Activated CD8-positive, alpha-beta T cell treated with anti-CD3 and anti-CD28 coated beads for 36 hours (primary cell): ENCODE measurements around the gene RILPL2. TPM values are rescaled to one million over a fixed set of nuclear protein-coding genes. Genes with fewer than 3 reads are reported as not detected.
"Not testable (repeated sequence)": the region's sequence is repeated elsewhere in the genome, so short reads cannot be mapped to it uniquely, and the experiment has no call there.

Experiments
- ATAC-seq: fragments of 200-7000 bp; cut with Tn5 transposase; one replicate; pipeline ENCODE4 v1.10.0; 2021; ENCODE audit warnings: mild to moderate bottlenecking, moderate library complexity
- CTCF ChIA-PET: fragments of 350-600 bp; sonication (Branson Sonifier 250); formaldehyde crosslinking; loops from one replicate; lab custom pipeline; 2021; ENCODE audit warnings: antibody characterized with exemption; lab: Charles Lee
- POLR2A ChIA-PET: fragments of 350-600 bp; sonication (Branson Sonifier 250); formaldehyde crosslinking; loops from one replicate; lab custom pipeline; 2021; ENCODE audit warnings: antibody characterized with exemption; lab: Charles Lee
- DNase-seq: peaks from one replicate; pipeline ENCODE4 v3.0.0-alpha.2; 2020
- H3K27ac Mint-ChIP-seq: one replicate; pipeline ENCODE4 v1.8.0; 2021; ENCODE audit warnings: mild to moderate bottlenecking, mixed read lengths
- H3K27me3 Mint-ChIP-seq: one replicate; pipeline ENCODE4 v1.8.0; 2021; ENCODE audit warnings: mixed read lengths
- H3K36me3 Mint-ChIP-seq: one replicate; pipeline ENCODE4 v1.8.0; 2021; ENCODE audit warnings: low read depth, mixed read lengths
- H3K4me1 Mint-ChIP-seq: one replicate; pipeline ENCODE4 v1.8.0; 2021; ENCODE audit warnings: low read depth, mixed read lengths
- H3K4me3 Mint-ChIP-seq: one replicate; pipeline ENCODE4 v1.8.0; 2021; ENCODE audit warnings: mild to moderate bottlenecking, moderate library complexity, mixed read lengths
- H3K9me3 Mint-ChIP-seq: one replicate; pipeline ENCODE4 v1.8.0; 2021; ENCODE audit warnings: mixed read lengths
- intact Hi-C: fragments of 100-400 bp; cut with micrococcal nuclease; formaldehyde crosslinking; loops from one replicate; pipeline ENCODE4 v1.10.0; 2022
- total RNA-seq, 2 experiments: library from RNA; stranded (reverse); gene quantifications; one replicate each; pipeline ENCODE4 v1.2.3, GENCODE V29; 2021
- TF ChIP-seq, protein P1 (sequence below): fragments of 200-600 bp; IDR thresholded peaks from one replicate; pipeline ENCODE4 v1.8.0; 2022; ENCODE audit warnings: antibody characterized with exemption, mild to moderate bottlenecking

The RILPL2 gene
- total RNA-seq, 2 experiments from 2014 or later, result 9.0 to 9.3 TPM

DNA sequence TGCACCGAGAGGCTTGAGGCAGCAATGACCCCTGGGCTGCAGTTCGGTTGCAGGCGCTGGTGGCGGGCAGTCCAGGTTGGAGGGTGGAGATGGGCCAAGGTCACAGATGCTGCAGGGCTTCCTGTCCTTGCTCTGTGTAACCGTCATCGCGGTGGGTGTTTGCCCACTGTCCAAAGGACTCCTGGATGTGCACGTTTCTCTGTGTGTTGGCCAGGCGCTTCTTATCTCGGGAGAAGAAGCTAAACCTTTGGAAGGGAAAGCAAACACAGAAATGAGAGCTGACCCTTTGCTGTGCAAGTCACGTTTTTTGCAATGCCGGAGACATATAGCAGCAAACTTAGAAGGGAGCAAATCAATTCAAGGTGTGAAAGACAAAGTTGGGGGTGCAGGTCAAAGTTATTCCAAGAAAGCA is 36.0 kb upstream of the RILPL2 start:
- CTCF ChIA-PET, result no interaction called here
- Mint-ChIP-seq H3K36me3 (peaks cover 8% of the 10 kb centered on the region), H3K27me3 (no peaks in the 10 kb centered on the region), H3K9me3 (no peaks in the 10 kb centered on the region), H3K4me1 (peaks cover 16% of the 10 kb centered on the region), H3K4me3 (no peak overlapping the region), H3K27ac (no peak overlapping the region)
- intact Hi-C loops, result no loop called here
- no peak for ATAC-seq
- TF ChIP-seq, protein P1, sequence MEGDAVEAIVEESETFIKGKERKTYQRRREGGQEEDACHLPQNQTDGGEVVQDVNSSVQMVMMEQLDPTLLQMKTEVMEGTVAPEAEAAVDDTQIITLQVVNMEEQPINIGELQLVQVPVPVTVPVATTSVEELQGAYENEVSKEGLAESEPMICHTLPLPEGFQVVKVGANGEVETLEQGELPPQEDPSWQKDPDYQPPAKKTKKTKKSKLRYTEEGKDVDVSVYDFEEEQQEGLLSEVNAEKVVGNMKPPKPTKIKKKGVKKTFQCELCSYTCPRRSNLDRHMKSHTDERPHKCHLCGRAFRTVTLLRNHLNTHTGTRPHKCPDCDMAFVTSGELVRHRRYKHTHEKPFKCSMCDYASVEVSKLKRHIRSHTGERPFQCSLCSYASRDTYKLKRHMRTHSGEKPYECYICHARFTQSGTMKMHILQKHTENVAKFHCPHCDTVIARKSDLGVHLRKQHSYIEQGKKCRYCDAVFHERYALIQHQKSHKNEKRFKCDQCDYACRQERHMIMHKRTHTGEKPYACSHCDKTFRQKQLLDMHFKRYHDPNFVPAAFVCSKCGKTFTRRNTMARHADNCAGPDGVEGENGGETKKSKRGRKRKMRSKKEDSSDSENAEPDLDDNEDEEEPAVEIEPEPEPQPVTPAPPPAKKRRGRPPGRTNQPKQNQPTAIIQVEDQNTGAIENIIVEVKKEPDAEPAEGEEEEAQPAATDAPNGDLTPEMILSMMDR, result no peak
- POLR2A ChIA-PET, result interaction anchor here (0.6 kb wide), 1 partner anchor 23 kb away, joined by 4 read pairs; no protein-coding TSS in a partner anchor
- no peak for DNase-seq

GRCh38 chr12:123471374-123472068 is 35.0 kb upstream of the RILPL2 start:
- H3K27me3 Mint-ChIP-seq, result no peaks in the 10 kb centered on the region
- H3K27ac Mint-ChIP-seq, result no peak overlapping the region
- H3K36me3 Mint-ChIP-seq, result peaks cover 8% of the 10 kb centered on the region
- no peaks in the 10 kb centered on the region for H3K9me3 Mint-ChIP-seq
- DNase-seq, result no peak
- ChIA-PET CTCF (no interaction called here), POLR2A (no interaction called here)
- H3K4me3 Mint-ChIP-seq, result no peak overlapping the region
- TF ChIP-seq, protein P1, result no peak
- no peak for ATAC-seq
- intact Hi-C loops, result no loop called here
- H3K4me1 Mint-ChIP-seq, result peaks cover 16% of the 10 kb centered on the region

- ChIA-PET CTCF (no interaction called here), POLR2A (no interaction called here)
- TF ChIP-seq, protein P1, result no peak
- intact Hi-C loops, result no loop called here
- no peaks in the 10 kb centered on the region for H3K9me3 Mint-ChIP-seq
- peaks cover 17% of the 10 kb centered on the region for H3K36me3 Mint-ChIP-seq
- no peaks in the 10 kb centered on the region for H3K27me3 Mint-ChIP-seq
- no peak overlapping the region for H3K4me3 Mint-ChIP-seq
- H3K4me1 Mint-ChIP-seq, result peaks cover 16% of the 10 kb centered on the region
- DNase-seq (no peak), ATAC-seq (no peak)
- H3K27ac Mint-ChIP-seq, result no peak overlapping the region
These were observed 33.5 kb upstream of the RILPL2 start for GRCh38 chr12:123469978-123470377.

DNA sequence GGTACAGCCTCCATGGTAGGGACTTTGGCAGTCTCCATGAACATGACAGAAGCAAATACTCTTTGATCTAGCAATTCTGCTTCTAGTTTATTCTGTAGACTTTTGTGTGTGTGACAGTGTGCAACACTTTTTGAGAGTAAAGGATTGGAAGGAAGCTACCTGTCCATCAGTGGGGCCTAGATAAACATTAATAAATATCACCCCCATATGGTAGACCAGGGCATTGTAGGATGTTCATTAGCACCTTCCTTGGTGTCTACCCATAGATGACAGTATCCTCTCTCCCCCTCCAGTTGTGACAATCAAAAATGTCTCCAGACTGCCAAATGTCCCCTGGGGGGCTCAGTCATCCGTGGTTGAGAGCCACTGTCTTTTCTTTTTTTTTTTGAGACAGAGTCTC is 32.3 kb upstream of the RILPL2 start:
- Mint-ChIP-seq H3K27ac (no peak overlapping the region), H3K4me3 (no peak overlapping the region), H3K27me3 (no peaks in the 10 kb centered on the region), H3K4me1 (peaks cover 12% of the 10 kb centered on the region), H3K36me3 (peaks cover 20% of the 10 kb centered on the region), H3K9me3 (no peaks in the 10 kb centered on the region)
- TF ChIP-seq, protein P1, result peak; percentile 26
- ChIA-PET POLR2A (interaction anchor here (1.0 to 1.1 kb wide), 3 partner anchors 8 to 42 kb away, joined by 3 read pairs; partner anchors contain the start of gene SNRNP35), CTCF (interaction anchor here (1.0 kb wide), 1 partner anchor 33 kb away, joined by 3 read pairs; no protein-coding TSS in a partner anchor)
- intact Hi-C loops, result no loop called here
- DNase-seq, result no peak
- peak; percentile 61 for ATAC-seq

DNA sequence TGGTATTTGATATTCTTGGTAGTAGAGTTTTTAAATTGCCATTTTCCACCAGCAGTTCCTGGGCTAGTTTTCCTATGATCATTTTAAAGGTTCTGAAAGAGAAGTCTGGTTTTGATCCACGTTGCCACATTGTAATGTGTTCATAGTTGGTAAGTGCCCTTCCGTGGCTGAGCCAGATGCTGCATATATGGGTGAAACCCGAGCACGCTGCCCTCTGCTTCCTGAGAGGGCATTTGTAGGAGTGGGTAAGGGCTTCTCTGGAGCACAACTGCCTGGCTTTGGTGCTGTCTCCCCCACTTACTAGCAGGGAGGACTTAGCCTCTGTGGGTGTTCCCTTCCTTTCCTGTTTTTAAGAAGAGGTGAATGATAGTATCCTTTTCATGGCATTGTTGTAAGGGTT is 28.6 kb upstream of the RILPL2 start:
- no peak overlapping the region for H3K4me3 Mint-ChIP-seq
- ChIA-PET POLR2A (interaction anchor here (0.6 kb wide), 1 partner anchor 118 kb away, joined by 3 read pairs; no protein-coding TSS in a partner anchor), CTCF (no interaction called here)
- intact Hi-C loops, result no loop called here
- peaks cover 27% of the 10 kb centered on the region for H3K36me3 Mint-ChIP-seq
- DNase-seq, result no peak
- no peaks in the 10 kb centered on the region for H3K27me3 Mint-ChIP-seq
- H3K9me3 Mint-ChIP-seq, result no peaks in the 10 kb centered on the region
- TF ChIP-seq, protein P1, result no peak
- no peak for ATAC-seq
- H3K27ac Mint-ChIP-seq, result no peak overlapping the region
- H3K4me1 Mint-ChIP-seq, result peaks cover 26% of the 10 kb centered on the region

DNA sequence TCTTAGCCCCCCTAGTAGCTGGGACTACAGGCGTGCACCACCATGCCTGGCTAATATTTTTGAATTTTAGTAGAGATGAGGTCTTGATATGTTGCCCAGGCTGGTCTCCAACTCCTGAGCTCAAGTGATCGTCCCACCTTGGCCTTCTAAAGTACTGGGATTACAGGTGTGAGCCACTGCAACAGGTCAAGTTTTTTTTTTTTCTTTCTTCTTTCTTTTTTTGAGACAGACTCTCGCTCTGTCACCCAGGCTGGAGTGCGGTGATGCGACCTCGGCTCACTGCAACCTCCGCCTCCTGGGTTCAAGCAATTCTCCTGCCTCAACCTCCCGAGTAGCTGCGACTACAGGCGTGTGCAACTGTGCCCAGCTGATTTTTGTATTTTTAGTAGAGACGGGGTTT is 26.7 kb upstream of the RILPL2 start:
- DNase-seq, H3K9me3 Mint-ChIP-seq, H3K27me3 Mint-ChIP-seq, CTCF ChIA-PET, H3K4me3 Mint-ChIP-seq, intact Hi-C loops, H3K27ac Mint-ChIP-seq, ATAC-seq: not testable (repeated sequence)
- Mint-ChIP-seq H3K4me1 (peaks cover 33% of the 10 kb centered on the region), H3K36me3 (peaks cover 38% of the 10 kb centered on the region)
- POLR2A ChIA-PET, result interaction anchor here (0.6 to 1.1 kb wide), 2 partner anchors 28 to 37 kb away, joined by 3 to 4 read pairs; no protein-coding TSS in a partner anchor
